H9 (cell line): Measurements from ENCODE around the gene WASHC2A. TPM values are rescaled to one million over a fixed set of nuclear protein-coding genes. Genes with fewer than 3 reads are reported as not detected.
"Not testable (repeated sequence)": the region's sequence is repeated elsewhere in the genome, so short reads cannot be mapped to it uniquely, and the experiment has no call there.

Experiments
- DNase-seq: peaks from one replicate; pipeline ENCODE4 v3.0.0-alpha.2; 2017
- H2AFZ ChIP-seq: one replicate; pipeline ENCODE4 v1.6.1; 2013; ENCODE audit warnings: mild to moderate bottlenecking, low read length, control low read depth, moderate library complexity
- H2AK5ac ChIP-seq: 2 replicates; pipeline ENCODE4 v1.6.1; 2013; ENCODE audit warnings: low read length, control low read depth, mixed read lengths; ENCODE audit not compliant: insufficient read length
- H2BK120ac ChIP-seq: one replicate; pipeline ENCODE4 v1.6.1; 2013; ENCODE audit warnings: low read depth, mild to moderate bottlenecking, low read length, control low read depth, inconsistent platforms; ENCODE audit not compliant: poor library complexity, severe bottlenecking
- H2BK12ac ChIP-seq: 2 replicates; pipeline ENCODE4 v1.6.1; 2013; ENCODE audit warnings: low read length, control low read depth, mixed read lengths, low read depth; ENCODE audit not compliant: insufficient read length
- H2BK15ac ChIP-seq: 2 replicates; pipeline ENCODE4 v1.6.1; 2013; ENCODE audit warnings: low read depth, low read length, control low read depth
- H2BK20ac ChIP-seq: one replicate; pipeline ENCODE4 v1.6.1; 2013; ENCODE audit warnings: low read depth, mild to moderate bottlenecking, low read length, control low read depth, inconsistent platforms; ENCODE audit not compliant: poor library complexity, severe bottlenecking
- H2BK5ac ChIP-seq: 2 replicates; pipeline ENCODE4 v1.6.1; 2013; ENCODE audit warnings: low read length, control low read depth, mixed read lengths; ENCODE audit not compliant: insufficient read length
- H3K14ac ChIP-seq: 2 replicates; pipeline ENCODE4 v1.6.1; 2013; ENCODE audit warnings: low read length, control low read depth; ENCODE audit not compliant: insufficient read depth
- H3K18ac ChIP-seq: 2 replicates; pipeline ENCODE4 v1.6.1; 2013; ENCODE audit warnings: low read depth, mild to moderate bottlenecking, mixed read lengths, low read length, control low read depth; ENCODE audit not compliant: insufficient read length
- H3K23ac ChIP-seq: 2 replicates; pipeline ENCODE4 v1.6.1; 2013; ENCODE audit warnings: low read length, control low read depth, mixed read lengths, low read depth; ENCODE audit not compliant: insufficient read length
- H3K23me2 ChIP-seq: 2 replicates; pipeline ENCODE4 v1.6.1; 2013; ENCODE audit warnings: low read depth, mild to moderate bottlenecking, mixed read lengths, low read length, control low read depth; ENCODE audit not compliant: insufficient read length, poor library complexity, severe bottlenecking
- H3K27ac ChIP-seq: 2 replicates; pipeline ENCODE4 v1.5.1; 2013; ENCODE audit warnings: low read length, control low read depth, mixed read lengths, low read depth; ENCODE audit not compliant: insufficient read length
- H3K27me3 ChIP-seq: 2 replicates; pipeline ENCODE4 v1.6.1; 2013; ENCODE audit warnings: low read length, control low read depth, inconsistent platforms; ENCODE audit not compliant: insufficient read depth
- H3K4ac ChIP-seq: 2 replicates; pipeline ENCODE4 v1.6.1; 2013; ENCODE audit warnings: low read depth, mild to moderate bottlenecking, control low read depth, inconsistent platforms, low read length, moderate library complexity
- H3K4me1 ChIP-seq: 2 replicates; pipeline ENCODE4 v1.6.1; 2013; ENCODE audit warnings: low read length, control low read depth, inconsistent platforms; ENCODE audit not compliant: insufficient read depth
- H3K4me2 ChIP-seq: 2 replicates; pipeline ENCODE4 v1.6.1; 2013; ENCODE audit warnings: low read length, control low read depth, mixed read lengths; ENCODE audit not compliant: insufficient read length, insufficient read depth
- H3K56ac ChIP-seq: 2 replicates; pipeline ENCODE4 v1.6.1; 2013; ENCODE audit warnings: low read depth, mild to moderate bottlenecking, mixed read lengths, low read length, control low read depth; ENCODE audit not compliant: insufficient read length
- H3K79me1 ChIP-seq: 2 replicates; pipeline ENCODE4 v1.6.1; 2013; ENCODE audit warnings: low read depth, mild to moderate bottlenecking, moderate library complexity, low read length, control low read depth, inconsistent platforms; ENCODE audit not compliant: insufficient read depth, poor library complexity, severe bottlenecking
- H3K79me2 ChIP-seq: 2 replicates; pipeline ENCODE4 v1.6.1; 2013; ENCODE audit warnings: low read length, control low read depth, inconsistent platforms; ENCODE audit not compliant: insufficient read depth
- H3K9ac ChIP-seq: 2 replicates; pipeline ENCODE4 v1.6.1; 2013; ENCODE audit warnings: low read length, control low read depth, mixed read lengths; ENCODE audit not compliant: insufficient read length; ENCODE audit errors: extremely low read depth
- H3K9me3 ChIP-seq: one replicate; pipeline ENCODE4 v1.6.1; 2013; ENCODE audit warnings: low read depth, low read length, inconsistent platforms; ENCODE audit not compliant: control insufficient read depth
- H3T11ph ChIP-seq: one replicate; pipeline ENCODE4 v1.6.1; 2013; ENCODE audit warnings: mild to moderate bottlenecking, low read length, control low read depth, inconsistent platforms
- H4K20me1 ChIP-seq: one replicate; pipeline ENCODE4 v1.6.1; 2013; ENCODE audit not compliant: control insufficient read depth, insufficient read length, insufficient read depth
- H4K5ac ChIP-seq: 2 replicates; pipeline ENCODE4 v1.6.1; 2013; ENCODE audit warnings: low read depth, mild to moderate bottlenecking, mixed read lengths, low read length, control low read depth; ENCODE audit not compliant: insufficient read length
- H4K8ac ChIP-seq: replicated peaks from 2 replicates; pipeline ENCODE4 v1.6.1; 2013; ENCODE audit warnings: low read length, control low read depth, mixed read lengths, low read depth; ENCODE audit not compliant: insufficient read length
- H4K91ac ChIP-seq: 2 replicates; pipeline ENCODE4 v1.6.1; 2013; ENCODE audit warnings: low read depth, mild to moderate bottlenecking, moderate library complexity, mixed read lengths, low read length, control low read depth; ENCODE audit not compliant: insufficient read length
- H3K27ac Mint-ChIP-seq, 3 experiments: 2 replicates in 2 of 3; 3 replicates in 1 of 3; pipeline ENCODE4 v1.8.0; 2020 to 2021; ENCODE audit warnings: mixed read lengths in 3 of 3, mild to moderate bottlenecking in 1 of 3, moderate library complexity in 1 of 3
- H3K27me3 Mint-ChIP-seq: 2 replicates; pipeline ENCODE4 v1.8.0; 2021; ENCODE audit warnings: low read depth, mild to moderate bottlenecking, moderate library complexity, mixed read lengths
- H3K36me3 Mint-ChIP-seq, 3 experiments: 2 replicates in 2 of 3; 3 replicates in 1 of 3; pipeline ENCODE4 v1.8.0; 2020 to 2021; ENCODE audit warnings: low read depth in 3 of 3, mixed read lengths in 3 of 3; ENCODE audit not compliant: insufficient read depth in 1 of 3
- H3K4me1 Mint-ChIP-seq, 2 experiments: 2 replicates each; pipeline ENCODE4 v1.8.0; 2020; ENCODE audit warnings: mixed read lengths in 2 of 2
- H3K4me3 Mint-ChIP-seq, 2 experiments: 2 replicates in 1 of 2; 3 replicates in 1 of 2; pipeline ENCODE4 v1.8.0; 2020 to 2021; ENCODE audit warnings: mild to moderate bottlenecking in 2 of 2, mixed read lengths in 2 of 2, moderate library complexity in 1 of 2
- H3K9me3 Mint-ChIP-seq, 2 experiments: 2 replicates in 1 of 2; 3 replicates in 1 of 2; pipeline ENCODE4 v1.8.0; 2020; ENCODE audit warnings: mild to moderate bottlenecking in 2 of 2, mixed read lengths in 2 of 2, moderate library complexity in 1 of 2
- WGBS: extraction: QIAGEN DNeasy Blood & Tissue Kit; methylation state at CpG from one replicate; pipeline ENCODE4 v1.1.7; 2013; ENCODE audit warnings: missing lambda C conversion rate, low lambda C conversion rate, mixed read lengths; ENCODE audit not compliant: insufficient read length; ENCODE audit errors: extremely low coverage; 5-methylcytosine and 5-hydroxymethylcytosine counted together
- total RNA-seq: library from RNA; stranded (reverse); gene quantifications from 2 replicates; pipeline ENCODE4 v1.2.1, GENCODE V29; 2021

WASHC2A gene
- total RNA-seq, 1 experiment from 2014 or later, result 32.1 TPM

GRCh38 chr10:50075139-50075538 is 7.4 kb downstream of the WASHC2A start:
- not testable (repeated sequence) for H3K27ac ChIP-seq, H3K9ac ChIP-seq, H3K4me2 ChIP-seq, H3K23ac ChIP-seq, H4K91ac ChIP-seq, H3K9me3 Mint-ChIP-seq, H3K79me1 ChIP-seq, DNase-seq, H2BK5ac ChIP-seq, H3K4me3 Mint-ChIP-seq, H2AFZ ChIP-seq, H2BK12ac ChIP-seq, H3K18ac ChIP-seq, H4K8ac ChIP-seq, H4K20me1 ChIP-seq, H3K23me2 ChIP-seq, H2BK15ac ChIP-seq, H3K79me2 ChIP-seq, H3K4ac ChIP-seq, H3K4me1 Mint-ChIP-seq, H3K27me3 Mint-ChIP-seq, H4K5ac ChIP-seq, H3K27ac Mint-ChIP-seq, H2BK20ac ChIP-seq, H3K56ac ChIP-seq, H2BK120ac ChIP-seq, H3K36me3 Mint-ChIP-seq, H3K9me3 ChIP-seq, H2AK5ac ChIP-seq, H3K14ac ChIP-seq, H3K27me3 ChIP-seq, H3K4me1 ChIP-seq, H3T11ph ChIP-seq
- WGBS, result no CpG with 5 or more reads among the region's 2 CpGs
